Subcutaneous abdominal adipose tissue (tissue), 5 donors: ENCODE data around the gene ABCC12.
"Not testable (repeated sequence)": the region's sequence is repeated elsewhere in the genome, so short reads cannot be mapped to it uniquely, and the experiment has no call there.

ENCODE experiments used
- H3K27ac ChIP-seq: one replicate; pipeline ENCODE4 v1.7.0; 2013; ENCODE audit warnings: low read depth, mild to moderate bottlenecking, inconsistent platforms, low read length, moderate library complexity
- H3K27me3 ChIP-seq, 5 donors: one replicate each; pipeline ENCODE4 v1.7.0; 2013; ENCODE audit warnings: low read length in 5 of 5, inconsistent platforms in 1 of 5; ENCODE audit not compliant: control insufficient read depth in 5 of 5, insufficient read depth in 4 of 5
- H3K36me3 ChIP-seq, 5 donors: one replicate each; pipeline ENCODE4 v1.7.0; 2013; ENCODE audit warnings: low read length in 5 of 5; ENCODE audit not compliant: control insufficient read depth in 5 of 5, insufficient read depth in 5 of 5
- H3K4me1 ChIP-seq, 5 donors: one replicate each; pipeline ENCODE4 v1.7.0; 2013; ENCODE audit warnings: low read length in 5 of 5, mild to moderate bottlenecking in 3 of 5, moderate library complexity in 1 of 5; ENCODE audit not compliant: control insufficient read depth in 5 of 5, insufficient read depth in 5 of 5
- H3K4me3 ChIP-seq, 5 donors: one replicate each; pipeline ENCODE4 v1.7.0; 2013; ENCODE audit warnings: low read length in 5 of 5, low read depth in 1 of 5
- H3K9ac ChIP-seq, 5 donors: one replicate each; pipeline ENCODE4 v1.7.0; 2013; ENCODE audit warnings: low read length in 5 of 5, mild to moderate bottlenecking in 4 of 5, moderate library complexity in 3 of 5
- H3K9me3 ChIP-seq, 5 donors: one replicate each; pipeline ENCODE4 v1.7.0; 2013; ENCODE audit warnings: low read length in 5 of 5; ENCODE audit not compliant: control insufficient read depth in 5 of 5
- donor health status: healthy.
- donor health status: healthy.
- donor health status: healthy.
- donor health status: healthy.
- donor health status: healthy.

Gene ABCC12

GRCh38 chr16:48184681-48185080 is 28.9 kb upstream of the ABCC12 start:
- Histone ChIP-seq H3K9me3 (peaks cover 0 to 4% (median 0%) of the 10 kb centered on the region in 5 donors), H3K27me3 (no peaks in the 10 kb centered on the region), H3K9ac (no peak overlapping the region), H3K36me3 (no peaks in the 10 kb centered on the region), H3K4me1 (peaks cover 0 to 6% (median 0%) of the 10 kb centered on the region in 5 donors), H3K4me3 (no peak overlapping the region), H3K27ac (no peak overlapping the region)

GRCh38 chr16:48182979-48183537 is 27.3 kb upstream of the ABCC12 start:
- Histone ChIP-seq H3K27ac (no peak overlapping the region), H3K4me1 (no peaks in the 10 kb centered on the region), H3K27me3 (no peaks in the 10 kb centered on the region), H3K9me3 (peaks cover 0 to 4% (median 0%) of the 10 kb centered on the region in 5 donors), H3K9ac (no peak overlapping the region), H3K4me3 (no peak overlapping the region), H3K36me3 (no peaks in the 10 kb centered on the region)

- H3K9ac ChIP-seq, H3K27me3 ChIP-seq, H3K27ac ChIP-seq, H3K4me3 ChIP-seq, H3K4me1 ChIP-seq, H3K9me3 ChIP-seq, H3K36me3 ChIP-seq: not testable (repeated sequence)
Observed at GRCh38 chr16:48181746-48182520, 26.1 kb upstream of the ABCC12 start.

GRCh38 chr16:48180868-48181480 is 25.2 kb upstream of the ABCC12 start:
- Histone ChIP-seq H3K4me1 (no peaks in the 10 kb centered on the region), H3K27ac (no peak overlapping the region)

GRCh38 chr16:48176635-48177408 is 21.0 kb upstream of the ABCC12 start:
- H3K4me3 ChIP-seq: no peak overlapping the region
- no peaks in the 10 kb centered on the region for H3K36me3 ChIP-seq
- no peaks in the 10 kb centered on the region for H3K4me1 ChIP-seq
- no peak overlapping the region for H3K27ac ChIP-seq
- peaks cover 0 to 4% (median 0%) of the 10 kb centered on the region in 5 donors for H3K9me3 ChIP-seq
- H3K9ac ChIP-seq: no peak overlapping the region
- peaks cover 0 to 5% (median 0%) of the 10 kb centered on the region in 5 donors for H3K27me3 ChIP-seq

More at GRCh38 chr16:48180868-48181480, 25.2 kb upstream of the ABCC12 start:
- H3K9me3 ChIP-seq: peaks cover 0 to 4% (median 0%) of the 10 kb centered on the region in 5 donors
- H3K9ac ChIP-seq: no peak overlapping the region
- H3K36me3 ChIP-seq: no peaks in the 10 kb centered on the region
- H3K4me3 ChIP-seq: no peak overlapping the region
- peaks cover 0 to 5% (median 0%) of the 10 kb centered on the region in 5 donors for H3K27me3 ChIP-seq

GRCh38 chr16:48173889-48174288 is 18.1 kb upstream of the ABCC12 start:
- H3K4me3 ChIP-seq: no peak overlapping the region
- no peak overlapping the region for H3K27ac ChIP-seq
- H3K27me3 ChIP-seq: peaks cover 0 to 5% (median 0%) of the 10 kb centered on the region in 5 donors
- no peak overlapping the region for H3K9ac ChIP-seq
- no peaks in the 10 kb centered on the region for H3K9me3 ChIP-seq
- no peaks in the 10 kb centered on the region for H3K4me1 ChIP-seq
- H3K36me3 ChIP-seq: no peaks in the 10 kb centered on the region

GRCh38 chr16:48172682-48173081 is 16.9 kb upstream of the ABCC12 start:
- H3K9ac ChIP-seq: no peak overlapping the region
- no peaks in the 10 kb centered on the region for H3K36me3 ChIP-seq
- H3K4me1 ChIP-seq: no peaks in the 10 kb centered on the region
- no peak overlapping the region for H3K27ac ChIP-seq
- no peak overlapping the region for H3K4me3 ChIP-seq
- H3K9me3 ChIP-seq: no peaks in the 10 kb centered on the region
- H3K27me3 ChIP-seq: peaks cover 0 to 5% (median 0%) of the 10 kb centered on the region in 5 donors

GRCh38 chr16:48169896-48170295 is 14.1 kb upstream of the ABCC12 start:
- Histone ChIP-seq H3K9me3 (no peaks in the 10 kb centered on the region), H3K36me3 (no peaks in the 10 kb centered on the region), H3K9ac (no peak overlapping the region), H3K27me3 (no peaks in the 10 kb centered on the region), H3K4me3 (no peak overlapping the region), H3K27ac (no peak overlapping the region), H3K4me1 (peaks cover 0 to 8% (median 7%) of the 10 kb centered on the region in 5 donors)

GRCh38 chr16:48168075-48168474 is 12.3 kb upstream of the ABCC12 start:
- H3K9ac ChIP-seq: no peak overlapping the region
- no peak overlapping the region for H3K27ac ChIP-seq
- peaks cover 0 to 11% (median 10%) of the 10 kb centered on the region in 5 donors for H3K4me1 ChIP-seq
- no peaks in the 10 kb centered on the region for H3K36me3 ChIP-seq
- H3K4me3 ChIP-seq: no peak overlapping the region
- no peaks in the 10 kb centered on the region for H3K27me3 ChIP-seq
- H3K9me3 ChIP-seq: no peaks in the 10 kb centered on the region
